K562 (cell line): ENCODE measurements around the gene TMEM167B. TPM values are rescaled to one million over a fixed set of nuclear protein-coding genes. Genes with fewer than 3 reads are reported as not detected.

ENCODE experiments used
- ESRRA ChIP-seq: fragments of 450-650 bp; IDR thresholded peaks from 2 replicates; pipeline ENCODE4 v1.6.1; 2014; ENCODE audit warnings: low read depth, mild to moderate bottlenecking, moderate library complexity, borderline replicate concordance
- HMG20A ChIP-seq: fragments of 450-650 bp; formaldehyde crosslinking; conservative IDR thresholded peaks from 2 replicates; pipeline ENCODE4 v1.4.0; 2020; ENCODE audit warnings: mild to moderate bottlenecking, mixed read lengths
- JUN ChIP-seq, 2 experiments: sonication (generic) in 1 of 2; formaldehyde crosslinking in 1 of 2; IDR thresholded peaks; 2 replicates each; pipeline versions ENCODE4 v1.6.1 to v1.8.0; 2012 to 2022; ENCODE audit warnings: borderline replicate concordance in 2 of 2, mild to moderate bottlenecking in 2 of 2, improper control_type of control experiment in 1 of 2, low read depth in 1 of 2, low read length in 1 of 2, missing genetic modification reagents in 1 of 2
- MYC ChIP-seq, 2 experiments: fragments of 250-450 bp in 1 of 2; sonication (Bioruptor Pico) in 1 of 2; IDR thresholded peaks; 2 replicates each; pipeline versions ENCODE4 v1.5.1 to v1.6.1; 2012 to 2021; ENCODE audit warnings: low read depth in 2 of 2, borderline replicate concordance in 1 of 2, improper control_type of control experiment in 1 of 2, low read length in 1 of 2, mild to moderate bottlenecking in 1 of 2, moderate library complexity in 1 of 2
- POLR2AphosphoS2 ChIP-seq: IDR thresholded peaks from 2 replicates; pipeline ENCODE4 v1.6.1; 2012; ENCODE audit warnings: low read length, improper control_type of control experiment
- POLR2G ChIP-seq: fragments of 200-400 bp; formaldehyde crosslinking; IDR thresholded peaks from 2 replicates; pipeline ENCODE4 v1.6.1; 2017; ENCODE audit warnings: low read depth, mild to moderate bottlenecking, antibody characterized with exemption, low read length, moderate library complexity
- SIRT6 ChIP-seq: IDR thresholded peaks from one replicate; pipeline ENCODE4 v1.6.1; 2012; ENCODE audit warnings: low read depth, mild to moderate bottlenecking, control low read depth, inconsistent platforms, low read length, moderate library complexity
- SMC3 ChIP-seq: conservative IDR thresholded peaks from 2 replicates; pipeline ENCODE4 v1.6.1; 2011; ENCODE audit warnings: low read depth, low read length, improper control_type of control experiment; ENCODE audit not compliant: insufficient read depth
- ZNF644 ChIP-seq: fragments of 200-800 bp; sonication (Bioruptor generic); IDR thresholded peaks from 2 replicates; pipeline ENCODE4 v1.6.1; 2016; ENCODE audit warnings: low read depth, missing genetic modification characterization, missing compliant biosample characterization
- ZNF77 ChIP-seq: fragments of 250-450 bp; sonication (Bioruptor Pico); IDR thresholded peaks from 2 replicates; pipeline ENCODE4 v1.5.0; 2020
- polyA plus RNA-seq, 8 experiments: library from polyadenylated mRNA; depleted of rRNA in 4 of 8; stranded (reverse) in 5 of 8; unstranded in 3 of 8; fragments of >200 nt; fragmentation: Nextera tagmentation in 2 of 8; fragmentation: Illumina TruSeq in 1 of 8; extraction: Ambion mirVana in 2 of 8; extraction: Trizol in 1 of 8; gene quantifications; 2 replicates each; pipeline versions ENCODE4 v1.2.1 to v1.2.3, GENCODE V29; 2011 to 2014; ENCODE audit warnings: inconsistent platforms in 1 of 8, missing spikeins in 1 of 8
- total RNA-seq, 7 experiments: library from RNA; depleted of rRNA in 6 of 7; stranded (reverse); fragments of >200 nt in 6 of 7; fragmentation: Illumina TruSeq in 2 of 7; extraction: Trizol in 2 of 7; gene quantifications; 2 replicates each; pipeline versions ENCODE4 v1.2.1 to v1.2.3, GENCODE V29; 2011 to 2021; ENCODE audit warnings: low replicate concordance in 1 of 7
- TF ChIP-seq, protein P1 (sequence below): sonication (generic); formaldehyde crosslinking; IDR thresholded peaks from 2 replicates; pipeline ENCODE4 v1.8.1; 2023; ENCODE audit warnings: mild to moderate bottlenecking, missing genetic modification reagents, moderate library complexity
- TF ChIP-seq, protein P2 (sequence below): sonication (generic); formaldehyde crosslinking; IDR thresholded peaks from 2 replicates; pipeline ENCODE4 v1.8.0; 2022; ENCODE audit warnings: mild to moderate bottlenecking, missing genetic modification reagents
- TF ChIP-seq, protein P3 (sequence below): sonication (generic); formaldehyde crosslinking; IDR thresholded peaks from 2 replicates; pipeline ENCODE4 v1.8.0; 2023; ENCODE audit warnings: missing genetic modification reagents, mild to moderate bottlenecking, borderline replicate concordance
- TF ChIP-seq, protein P4 (sequence below): fragments of 450-650 bp; formaldehyde crosslinking; IDR thresholded peaks from 2 replicates; pipeline ENCODE4 v1.4.0; 2020; ENCODE audit warnings: mild to moderate bottlenecking, moderate library complexity

TMEM167B gene
- total and polyA plus RNA-seq, 9 of the 15 experiments (the other 6 are each of a cell fraction or from before 2014, with no cell fraction given): 17.2 to 36.4 (median 32.2) TPM

DNA sequence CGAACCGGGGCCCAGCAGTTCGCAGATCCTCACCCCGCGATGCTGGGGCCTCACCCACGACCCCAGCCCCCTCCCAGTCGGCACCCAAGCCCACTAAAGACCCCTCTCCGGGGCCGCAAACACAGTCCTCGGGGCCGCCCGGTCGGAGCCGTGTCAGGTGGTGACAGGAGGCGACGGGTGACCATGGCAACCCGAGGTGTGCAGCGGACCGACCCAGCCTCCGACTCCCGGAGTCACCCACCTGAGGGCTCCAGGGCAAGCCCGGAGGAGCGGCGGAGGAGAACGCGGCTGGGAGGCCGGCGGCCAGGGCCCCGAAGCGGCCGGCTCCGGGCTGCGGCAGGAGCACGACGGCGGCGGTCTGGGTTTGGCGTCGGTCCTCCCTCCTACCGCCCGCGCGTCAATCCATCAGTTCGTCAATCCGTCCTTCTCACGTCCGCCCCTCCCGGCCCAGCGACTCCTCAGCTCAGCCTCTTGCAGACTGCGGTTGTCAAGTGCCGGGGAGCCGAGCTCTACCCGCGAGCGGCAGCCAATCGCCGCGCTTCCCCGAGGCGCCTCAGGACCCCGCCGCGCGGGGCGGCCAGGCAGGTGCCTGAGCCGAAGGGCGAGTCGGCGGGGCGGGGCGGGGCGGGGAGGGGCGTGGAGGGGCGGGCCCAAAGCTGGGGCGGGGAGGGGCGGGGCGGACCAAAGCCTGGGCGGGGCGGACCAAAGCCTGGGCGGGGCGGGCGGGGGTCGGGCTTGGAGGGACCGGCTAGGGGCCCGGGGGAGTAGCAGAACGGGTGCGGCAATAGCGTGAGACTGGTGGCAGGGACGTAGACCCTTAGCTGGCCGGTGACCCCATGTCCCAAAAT is 48.7 kb upstream of the TMEM167B start, which contains the start of gene WDR47 (continued):
- TF ChIP-seq, protein P1, sequence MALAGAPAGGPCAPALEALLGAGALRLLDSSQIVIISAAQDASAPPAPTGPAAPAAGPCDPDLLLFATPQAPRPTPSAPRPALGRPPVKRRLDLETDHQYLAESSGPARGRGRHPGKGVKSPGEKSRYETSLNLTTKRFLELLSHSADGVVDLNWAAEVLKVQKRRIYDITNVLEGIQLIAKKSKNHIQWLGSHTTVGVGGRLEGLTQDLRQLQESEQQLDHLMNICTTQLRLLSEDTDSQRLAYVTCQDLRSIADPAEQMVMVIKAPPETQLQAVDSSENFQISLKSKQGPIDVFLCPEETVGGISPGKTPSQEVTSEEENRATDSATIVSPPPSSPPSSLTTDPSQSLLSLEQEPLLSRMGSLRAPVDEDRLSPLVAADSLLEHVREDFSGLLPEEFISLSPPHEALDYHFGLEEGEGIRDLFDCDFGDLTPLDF (CRISPR knock-in tag): no peak
- TF ChIP-seq MYC (IDR thresholded peaks at IDR 0.05; ENCODE audit: low read depth, low read length) (peak; percentile 69), MYC (CRISPR knock-in tag; IDR thresholded peaks at IDR 0.05; ENCODE audit: borderline replicate concordance, low read depth) (no peak), ZNF644 (no peak), HMG20A (CRISPR knock-in tag) (no peak), JUN (IDR thresholded peaks at IDR 0.05; ENCODE audit: borderline replicate concordance, low read depth, low read length) (0 out of 2 replicates have a peak, but pooled peaks have one; percentile 11), JUN (CRISPR knock-in tag; IDR thresholded peaks at IDR 0.05; ENCODE audit: borderline replicate concordance) (peak; percentile 79; the same call in 1 of the 2 replicates), POLR2G (peak; percentile 99), ZNF77 (CRISPR knock-in tag) (no peak), ESRRA (peak; percentile 88; the same call in 1 of the 2 replicates), SMC3 (peak; percentile 23; the same call in 1 of the 2 replicates), POLR2AphosphoS2 (no peak), SIRT6 (no peak)
- TF ChIP-seq, protein P2, sequence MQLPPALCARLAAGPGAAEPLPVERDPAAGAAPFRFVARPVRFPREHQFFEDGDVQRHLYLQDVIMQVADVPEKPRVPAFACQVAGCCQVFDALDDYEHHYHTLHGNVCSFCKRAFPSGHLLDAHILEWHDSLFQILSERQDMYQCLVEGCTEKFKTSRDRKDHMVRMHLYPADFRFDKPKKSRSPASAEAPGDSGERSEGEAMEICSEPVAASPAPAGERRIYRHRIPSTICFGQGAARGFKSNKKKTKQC (CRISPR knock-in tag): 0 out of 2 replicates have a peak, but pooled peaks have one; percentile 65
- TF ChIP-seq, protein P3, sequence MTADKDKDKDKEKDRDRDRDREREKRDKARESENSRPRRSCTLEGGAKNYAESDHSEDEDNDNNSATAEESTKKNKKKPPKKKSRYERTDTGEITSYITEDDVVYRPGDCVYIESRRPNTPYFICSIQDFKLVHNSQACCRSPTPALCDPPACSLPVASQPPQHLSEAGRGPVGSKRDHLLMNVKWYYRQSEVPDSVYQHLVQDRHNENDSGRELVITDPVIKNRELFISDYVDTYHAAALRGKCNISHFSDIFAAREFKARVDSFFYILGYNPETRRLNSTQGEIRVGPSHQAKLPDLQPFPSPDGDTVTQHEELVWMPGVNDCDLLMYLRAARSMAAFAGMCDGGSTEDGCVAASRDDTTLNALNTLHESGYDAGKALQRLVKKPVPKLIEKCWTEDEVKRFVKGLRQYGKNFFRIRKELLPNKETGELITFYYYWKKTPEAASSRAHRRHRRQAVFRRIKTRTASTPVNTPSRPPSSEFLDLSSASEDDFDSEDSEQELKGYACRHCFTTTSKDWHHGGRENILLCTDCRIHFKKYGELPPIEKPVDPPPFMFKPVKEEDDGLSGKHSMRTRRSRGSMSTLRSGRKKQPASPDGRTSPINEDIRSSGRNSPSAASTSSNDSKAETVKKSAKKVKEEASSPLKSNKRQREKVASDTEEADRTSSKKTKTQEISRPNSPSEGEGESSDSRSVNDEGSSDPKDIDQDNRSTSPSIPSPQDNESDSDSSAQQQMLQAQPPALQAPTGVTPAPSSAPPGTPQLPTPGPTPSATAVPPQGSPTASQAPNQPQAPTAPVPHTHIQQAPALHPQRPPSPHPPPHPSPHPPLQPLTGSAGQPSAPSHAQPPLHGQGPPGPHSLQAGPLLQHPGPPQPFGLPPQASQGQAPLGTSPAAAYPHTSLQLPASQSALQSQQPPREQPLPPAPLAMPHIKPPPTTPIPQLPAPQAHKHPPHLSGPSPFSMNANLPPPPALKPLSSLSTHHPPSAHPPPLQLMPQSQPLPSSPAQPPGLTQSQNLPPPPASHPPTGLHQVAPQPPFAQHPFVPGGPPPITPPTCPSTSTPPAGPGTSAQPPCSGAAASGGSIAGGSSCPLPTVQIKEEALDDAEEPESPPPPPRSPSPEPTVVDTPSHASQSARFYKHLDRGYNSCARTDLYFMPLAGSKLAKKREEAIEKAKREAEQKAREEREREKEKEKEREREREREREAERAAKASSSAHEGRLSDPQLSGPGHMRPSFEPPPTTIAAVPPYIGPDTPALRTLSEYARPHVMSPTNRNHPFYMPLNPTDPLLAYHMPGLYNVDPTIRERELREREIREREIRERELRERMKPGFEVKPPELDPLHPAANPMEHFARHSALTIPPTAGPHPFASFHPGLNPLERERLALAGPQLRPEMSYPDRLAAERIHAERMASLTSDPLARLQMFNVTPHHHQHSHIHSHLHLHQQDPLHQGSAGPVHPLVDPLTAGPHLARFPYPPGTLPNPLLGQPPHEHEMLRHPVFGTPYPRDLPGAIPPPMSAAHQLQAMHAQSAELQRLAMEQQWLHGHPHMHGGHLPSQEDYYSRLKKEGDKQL (CRISPR knock-in tag): peak; percentile 76; the same call in 1 of the 2 replicates
- TF ChIP-seq, protein P4, sequence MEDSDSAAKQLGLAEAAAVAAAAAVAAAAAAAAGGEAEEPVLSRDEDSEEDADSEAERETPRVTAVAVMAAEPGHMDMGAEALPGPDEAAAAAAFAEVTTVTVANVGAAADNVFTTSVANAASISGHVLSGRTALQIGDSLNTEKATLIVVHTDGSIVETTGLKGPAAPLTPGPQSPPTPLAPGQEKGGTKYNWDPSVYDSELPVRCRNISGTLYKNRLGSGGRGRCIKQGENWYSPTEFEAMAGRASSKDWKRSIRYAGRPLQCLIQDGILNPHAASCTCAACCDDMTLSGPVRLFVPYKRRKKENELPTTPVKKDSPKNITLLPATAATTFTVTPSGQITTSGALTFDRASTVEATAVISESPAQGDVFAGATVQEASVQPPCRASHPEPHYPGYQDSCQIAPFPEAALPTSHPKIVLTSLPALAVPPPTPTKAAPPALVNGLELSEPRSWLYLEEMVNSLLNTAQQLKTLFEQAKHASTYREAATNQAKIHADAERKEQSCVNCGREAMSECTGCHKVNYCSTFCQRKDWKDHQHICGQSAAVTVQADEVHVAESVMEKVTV (CRISPR knock-in tag): peak; percentile 70
